Measurements from ENCODE around the gene NTM. TPM values are rescaled to one million over a fixed set of nuclear protein-coding genes. Genes with fewer than 3 reads are reported as not detected.

NTM gene
- polyA plus RNA-seq, 1 donor (not counting 4 experiments of a cell fraction or from before 2014, with no cell fraction given) = 47.9 TPM

DNA sequence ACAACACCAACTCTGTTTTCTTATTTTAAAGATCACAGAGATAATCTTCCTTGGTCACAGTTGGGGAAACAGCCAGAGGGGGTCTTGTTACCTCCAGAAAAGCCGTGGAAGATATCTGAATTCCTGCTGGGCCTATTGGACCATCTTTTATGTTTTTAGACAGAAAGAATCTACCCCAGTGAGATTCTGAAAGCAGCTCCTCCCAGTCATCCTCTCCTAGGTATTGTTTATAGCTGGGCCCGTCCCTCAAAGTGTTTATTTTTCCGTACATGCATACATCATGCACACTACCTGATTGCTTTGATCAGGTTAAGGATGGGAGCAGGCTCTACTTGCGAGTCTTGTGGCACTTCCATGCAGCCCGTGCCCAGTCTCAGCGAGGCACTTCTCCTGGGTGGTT lies 742.4 kb downstream of the NTM start:
- dilution Hi-C loops (cut with MboI; ENCODE audit: extremely low pct_ligation_motif_present, low sequenced_read_pairs) = no loop called here
- no peak for FAIRE-seq
- no peak overlapping the region for H3K27ac ChIP-seq (ENCODE audit: control insufficient read depth, insufficient read depth, low read length)

DNA sequence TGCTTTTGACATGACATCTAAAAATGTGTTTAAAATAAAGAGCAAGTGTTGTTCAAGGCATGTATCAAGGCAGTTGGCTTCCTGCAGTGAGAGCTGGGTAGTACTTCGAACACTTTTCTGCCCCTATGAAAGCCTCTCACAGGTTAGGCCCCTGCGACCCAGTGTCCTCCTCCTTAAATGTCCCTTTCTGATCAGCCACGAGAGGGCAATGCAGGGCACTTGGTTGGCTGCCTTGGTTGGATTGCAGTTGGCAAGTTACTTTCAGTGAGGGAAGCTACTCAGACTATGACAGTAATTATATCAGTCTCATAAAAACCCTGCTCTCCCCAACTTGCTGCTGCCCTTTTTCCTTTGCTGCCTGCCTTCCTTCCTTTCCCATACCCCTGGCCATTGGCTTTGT lies 743.8 kb downstream of the NTM start:
- no peak for DNase-seq (ENCODE audit: low read depth, low spot score)

More for the DNA sequence above, 742.4 kb downstream of the NTM start:
- H3K27me3 ChIP-seq (ENCODE audit: control insufficient read depth, extremely low read depth, insufficient read depth, low read length) = no peaks in the 10 kb centered on the region
- peaks cover 13% of the 10 kb centered on the region for H3K4me1 ChIP-seq (ENCODE audit: control insufficient read depth, extremely low read depth, insufficient read depth, low read length)
- H3K79me2 ChIP-seq (ENCODE audit: control insufficient read depth, insufficient read depth, low read length) = no peaks in the 10 kb centered on the region
- H3K4me2 ChIP-seq (ENCODE audit: control insufficient read depth, extremely low read depth, insufficient read depth, low read depth, low read length) = no peak overlapping the region
- H3K9ac ChIP-seq (ENCODE audit: control insufficient read depth, extremely low read depth, insufficient read depth, low read length) = no peak overlapping the region
- no peak for TF ChIP-seq EZH2 (IDR thresholded peaks at IDR 0.05; ENCODE audit: low read length)
- no peak overlapping the region for H2AFZ ChIP-seq (ENCODE audit: control insufficient read depth, low read length)
- no peaks in the 10 kb centered on the region for H4K20me1 ChIP-seq (ENCODE audit: control insufficient read depth, extremely low read depth, insufficient read depth, low read length)
- no peak overlapping the region for H3K4me3 ChIP-seq (ENCODE audit: control insufficient read depth in 2 of 3, extremely low read depth in 1 of 3, insufficient read depth in 2 of 3, low read depth in 1 of 3, low read length in 3 of 3)
- DNase-seq (ENCODE audit: low read depth, low spot score) = no peak
- no peaks in the 10 kb centered on the region for H3K9me1 ChIP-seq (ENCODE audit: control insufficient read depth, extremely low read depth, insufficient read depth, low read length)
- H3K36me3 ChIP-seq (ENCODE audit: control insufficient read depth in 2 of 2, extremely low read depth in 1 of 2, insufficient read depth in 2 of 2, low read length in 2 of 2) = no peaks in the 10 kb centered on the region
- H3K9me3 ChIP-seq (ENCODE audit: control insufficient read depth, low read depth, low read length) = no peaks in the 10 kb centered on the region

More for the DNA sequence above, 743.8 kb downstream of the NTM start:
- no peaks in the 10 kb centered on the region for H3K9me3 ChIP-seq (ENCODE audit: control insufficient read depth, low read depth, low read length)
- no peak for TF ChIP-seq EZH2 (IDR thresholded peaks at IDR 0.05; ENCODE audit: low read length)
- TF ChIP-seq, protein P1, sequence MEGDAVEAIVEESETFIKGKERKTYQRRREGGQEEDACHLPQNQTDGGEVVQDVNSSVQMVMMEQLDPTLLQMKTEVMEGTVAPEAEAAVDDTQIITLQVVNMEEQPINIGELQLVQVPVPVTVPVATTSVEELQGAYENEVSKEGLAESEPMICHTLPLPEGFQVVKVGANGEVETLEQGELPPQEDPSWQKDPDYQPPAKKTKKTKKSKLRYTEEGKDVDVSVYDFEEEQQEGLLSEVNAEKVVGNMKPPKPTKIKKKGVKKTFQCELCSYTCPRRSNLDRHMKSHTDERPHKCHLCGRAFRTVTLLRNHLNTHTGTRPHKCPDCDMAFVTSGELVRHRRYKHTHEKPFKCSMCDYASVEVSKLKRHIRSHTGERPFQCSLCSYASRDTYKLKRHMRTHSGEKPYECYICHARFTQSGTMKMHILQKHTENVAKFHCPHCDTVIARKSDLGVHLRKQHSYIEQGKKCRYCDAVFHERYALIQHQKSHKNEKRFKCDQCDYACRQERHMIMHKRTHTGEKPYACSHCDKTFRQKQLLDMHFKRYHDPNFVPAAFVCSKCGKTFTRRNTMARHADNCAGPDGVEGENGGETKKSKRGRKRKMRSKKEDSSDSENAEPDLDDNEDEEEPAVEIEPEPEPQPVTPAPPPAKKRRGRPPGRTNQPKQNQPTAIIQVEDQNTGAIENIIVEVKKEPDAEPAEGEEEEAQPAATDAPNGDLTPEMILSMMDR (optimal IDR thresholded peaks at IDR 0.05 in 1 of 3, IDR thresholded peaks at IDR 0.05 in 1 of 3, conservative IDR thresholded peaks at IDR 0.05 in 1 of 3; ENCODE audit: extremely low read depth in 1 of 3, insufficient read depth in 2 of 3, low read length in 3 of 3) = peak; percentile 36 to 75 (median 61)
- H2AFZ ChIP-seq (ENCODE audit: control insufficient read depth, low read length) = no peak overlapping the region
- no peak overlapping the region for H3K4me3 ChIP-seq (ENCODE audit: control insufficient read depth in 2 of 3, extremely low read depth in 1 of 3, insufficient read depth in 2 of 3, low read depth in 1 of 3, low read length in 3 of 3)
- H3K4me2 ChIP-seq (ENCODE audit: control insufficient read depth, extremely low read depth, insufficient read depth, low read depth, low read length) = no peak overlapping the region
- H3K36me3 ChIP-seq (ENCODE audit: control insufficient read depth in 2 of 2, extremely low read depth in 1 of 2, insufficient read depth in 2 of 2, low read length in 2 of 2) = no peaks in the 10 kb centered on the region
- peaks cover 13% of the 10 kb centered on the region for H3K4me1 ChIP-seq (ENCODE audit: control insufficient read depth, extremely low read depth, insufficient read depth, low read length)
- FAIRE-seq = peak; percentile 58
- H3K9ac ChIP-seq (ENCODE audit: control insufficient read depth, extremely low read depth, insufficient read depth, low read length) = no peak overlapping the region
- H3K27ac ChIP-seq (ENCODE audit: control insufficient read depth, insufficient read depth, low read length) = no peak overlapping the region
- dilution Hi-C loops (cut with MboI; ENCODE audit: extremely low pct_ligation_motif_present, low sequenced_read_pairs) = no loop called here
- H3K9me1 ChIP-seq (ENCODE audit: control insufficient read depth, extremely low read depth, insufficient read depth, low read length) = no peaks in the 10 kb centered on the region
- no peaks in the 10 kb centered on the region for H3K27me3 ChIP-seq (ENCODE audit: control insufficient read depth, extremely low read depth, insufficient read depth, low read length)
- H4K20me1 ChIP-seq (ENCODE audit: control insufficient read depth, extremely low read depth, insufficient read depth, low read length) = no peaks in the 10 kb centered on the region
- H3K79me2 ChIP-seq (ENCODE audit: control insufficient read depth, insufficient read depth, low read length) = no peaks in the 10 kb centered on the region
